ENCODE data around the gene ISM1. TPM values are rescaled to one million over a fixed set of nuclear protein-coding genes. Genes with fewer than 3 reads are reported as not detected.

The ISM1 gene
- total RNA-seq, 4 donors from 2014 or later: 1.8 to 7.1 (median 4.0) TPM

GRCh38 chr20:13320702-13321101, 99.6 kb downstream of the ISM1 start:
- H3K9me3 ChIP-seq: peaks cover 0 to 12% (median 0%) of the 10 kb centered on the region in 4 donors
- no peaks in the 10 kb centered on the region for H3K27me3 ChIP-seq
- no peaks in the 10 kb centered on the region for H3K4me1 ChIP-seq
- intact Hi-C loops (cut with DNase I): no loop called here
- no peak overlapping the region for H3K27ac ChIP-seq (replicated peaks in 1 of 4)
- DNase-seq (ENCODE audit: extremely low spot score): no peak
- TF ChIP-seq POLR2AphosphoS5 (IDR thresholded peaks at IDR 0.05): no peak
- H3K36me3 ChIP-seq: no peaks in the 10 kb centered on the region
- no peak overlapping the region for H3K4me3 ChIP-seq
- 92% methylated on average over 4 of the region's 4 CpGs for WGBS

- WGBS: 83% methylated on average over 7 of the region's 7 CpGs
- no peaks in the 10 kb centered on the region for H3K36me3 ChIP-seq
- no peak overlapping the region for H3K4me3 ChIP-seq
- no peaks in the 10 kb centered on the region for H3K4me1 ChIP-seq
- peaks cover 0 to 9% (median 0%) of the 10 kb centered on the region in 4 donors for H3K9me3 ChIP-seq
- H3K27ac ChIP-seq (replicated peaks in 1 of 4): no peak overlapping the region
- TF ChIP-seq POLR2A (IDR thresholded peaks at IDR 0.05; ENCODE audit: low read depth) (no peak), EP300 (IDR thresholded peaks at IDR 0.05) (no peak), CTCF (IDR thresholded peaks at IDR 0.05) (no peak), POLR2AphosphoS5 (IDR thresholded peaks at IDR 0.05) (no peak)
- H3K27me3 ChIP-seq: no peaks in the 10 kb centered on the region
- DNase-seq (ENCODE audit: extremely low spot score): no peak
- intact Hi-C loops (cut with DNase I): no loop called here
Observed at GRCh38 chr20:13321416-13321815, 100.3 kb downstream of the ISM1 start.

- Histone ChIP-seq H3K27me3 (no peaks in the 10 kb centered on the region), H3K4me3 (no peak overlapping the region), H3K4me1 (no peaks in the 10 kb centered on the region), H3K36me3 (no peaks in the 10 kb centered on the region), H3K27ac (replicated peaks in 1 of 4) (no peak overlapping the region), H3K9me3 (peaks cover 0 to 3% (median 0%) of the 10 kb centered on the region in 4 donors)
- TF ChIP-seq EP300 (IDR thresholded peaks at IDR 0.05) (no peak), POLR2AphosphoS5 (IDR thresholded peaks at IDR 0.05) (peak in 1 of 2 donors; percentile 33), CTCF (IDR thresholded peaks at IDR 0.05) (no peak)
- no peak for DNase-seq (ENCODE audit: extremely low spot score)
- WGBS: 47% methylated on average over 5 of the region's 5 CpGs
- intact Hi-C loops (cut with DNase I): no loop called here
Observed at GRCh38 chr20:13322198-13322597, 101.1 kb downstream of the ISM1 start.

GRCh38 chr20:13322621-13323020, 101.5 kb downstream of the ISM1 start:
- TF ChIP-seq POLR2A (IDR thresholded peaks at IDR 0.05; ENCODE audit: low read depth) (no peak), POLR2AphosphoS5 (IDR thresholded peaks at IDR 0.05) (no peak), CTCF (IDR thresholded peaks at IDR 0.05) (no peak), EP300 (IDR thresholded peaks at IDR 0.05) (no peak)
- H3K27ac ChIP-seq (replicated peaks in 1 of 4): no peak overlapping the region

GRCh38 chr20:13325033-13325432, 104.0 kb downstream of the ISM1 start:
- Histone ChIP-seq H3K36me3 (no peaks in the 10 kb centered on the region), H3K4me1 (no peaks in the 10 kb centered on the region), H3K27ac (replicated peaks in 1 of 4) (no peak overlapping the region), H3K27me3 (no peaks in the 10 kb centered on the region), H3K4me3 (no peak overlapping the region), H3K9me3 (no peaks in the 10 kb centered on the region)
- 33% methylated on average over 8 of the region's 8 CpGs for WGBS
- intact Hi-C loops (cut with DNase I): loop anchor here (2.0 kb wide), 1 partner anchor 222 kb away; no protein-coding TSS in a partner anchor
- no peak for DNase-seq (ENCODE audit: extremely low spot score)
- TF ChIP-seq CTCF (IDR thresholded peaks at IDR 0.05) (peak; percentile 37 to 63 (median 50)), POLR2A (IDR thresholded peaks at IDR 0.05; ENCODE audit: low read depth) (no peak)

More at GRCh38 chr20:13322621-13323020, 101.5 kb downstream of the ISM1 start:
- Histone ChIP-seq H3K27me3 (no peaks in the 10 kb centered on the region), H3K4me3 (no peak overlapping the region), H3K9me3 (no peaks in the 10 kb centered on the region), H3K4me1 (no peaks in the 10 kb centered on the region), H3K36me3 (no peaks in the 10 kb centered on the region)
- no peak for DNase-seq (ENCODE audit: extremely low spot score)
- intact Hi-C loops (cut with DNase I): no loop called here
- WGBS: 42% methylated on average over 3 of the region's 3 CpGs

All from esophagus muscularis mucosa (tissue), 4 donors.